GM12878 (cell line): ENCODE results near the gene RSF1. TPM values are rescaled to one million over a fixed set of nuclear protein-coding genes. Genes with fewer than 3 reads are reported as not detected.

Experiments
- ATAC-seq: fragments of 200-7000 bp; cut with Tn5 transposase; 3 replicates; pipeline ENCODE4 v1.9.1; 2020; ENCODE audit warnings: mild to moderate bottlenecking, moderate library complexity
- BruUV-seq: library from RNA; stranded (reverse); fragments of 400-500 nt; replicated peaks from 2 replicates; lab custom pipeline; 2021; lab: Mats Ljungman, UMichigan
- CTCF ChIA-PET: fragments of 300-600 bp; sonication (Branson Sonifier 250); formaldehyde crosslinking; extraction: SDS; loops from one replicate; lab custom pipeline; 2021; ENCODE audit warnings: inconsistent platforms; lab: Yijun Ruan, JAX
- POLR2A ChIA-PET: fragments of 350-600 bp; formaldehyde crosslinking; extraction: SDS; loops from one replicate; lab custom pipeline; 2021; ENCODE audit warnings: inconsistent platforms; lab: Charles Lee
- RAD21 ChIA-PET: fragments of 300-600 bp; sonication (Branson Sonifier 250); formaldehyde crosslinking; loops from one replicate; lab custom pipeline; 2023; ENCODE audit warnings: antibody characterized with exemption; ENCODE audit not compliant: unreplicated experiment; lab: Charles Lee
- SMC1A ChIA-PET: fragments of 300-600 bp; sonication (Branson Sonifier 250); formaldehyde crosslinking; loops from one replicate; lab custom pipeline; 2023; ENCODE audit not compliant: unreplicated experiment, uncharacterized antibody; lab: Charles Lee
- DNase-seq: peaks from one replicate; pipeline ENCODE4 v3.0.0-alpha.2; 2011; ENCODE audit warnings: low read depth, low spot score
- FAIRE-seq: peaks from 3 replicates; lab custom pipeline; 2011; peaks lifted over from hg19 to GRCh38; lab: Jason Lieb, UNC
- H2AFZ ChIP-seq: 2 replicates; pipeline ENCODE4 v1.6.0; 2011; ENCODE audit warnings: low read depth, low read length, control low read depth; ENCODE audit not compliant: control insufficient read depth
- H3K27ac ChIP-seq: 2 replicates; pipeline ENCODE4 v1.5.1; 2011; ENCODE audit warnings: control low read depth; ENCODE audit not compliant: control insufficient read depth, insufficient read depth
- H3K27me3 ChIP-seq, 2 experiments: replicated peaks in 1 of 2; 2 replicates each; pipeline versions ENCODE4 v1.6.0 to v1.6.1; 2011; ENCODE audit warnings: low read length in 1 of 2; ENCODE audit not compliant: control insufficient read depth in 2 of 2, insufficient read depth in 2 of 2
- H3K36me3 ChIP-seq, 2 experiments: 2 replicates each; pipeline ENCODE4 v1.5.1; 2011; ENCODE audit warnings: low read length in 1 of 2; ENCODE audit not compliant: control insufficient read depth in 2 of 2, insufficient read depth in 2 of 2
- H3K4me1 ChIP-seq: 2 replicates; pipeline ENCODE4 v1.6.1; 2011; ENCODE audit warnings: mild to moderate bottlenecking, low read length, moderate library complexity, mixed read lengths; ENCODE audit not compliant: control insufficient read depth, insufficient read depth
- H3K4me2 ChIP-seq: 2 replicates; pipeline ENCODE4 v1.6.0; 2011; ENCODE audit warnings: control low read depth; ENCODE audit not compliant: control insufficient read depth, insufficient read depth
- H3K4me3 ChIP-seq: fragments of 200-600 bp; sonication (generic); 2 replicates; pipeline ENCODE4 v1.5.1; 2016
- H3K79me2 ChIP-seq: 2 replicates; pipeline ENCODE4 v1.6.0; 2011; ENCODE audit warnings: low read length; ENCODE audit not compliant: control insufficient read depth, insufficient read depth
- H3K9ac ChIP-seq: 2 replicates; pipeline ENCODE4 v1.8.0; 2011; ENCODE audit warnings: low read length, control low read depth, mixed read lengths; ENCODE audit not compliant: control insufficient read depth, insufficient read depth
- H3K9me3 ChIP-seq: replicated peaks from 3 replicates; pipeline ENCODE4 v1.5.1; 2011; ENCODE audit warnings: mild to moderate bottlenecking, low read length; ENCODE audit not compliant: control insufficient read depth, insufficient read depth
- H4K20me1 ChIP-seq: 2 replicates; pipeline ENCODE4 v1.6.0; 2011; ENCODE audit not compliant: control insufficient read depth, insufficient read depth
- CBX5 ChIP-seq: sonication (generic); IDR thresholded peaks from 2 replicates; pipeline ENCODE4 v1.6.1; 2016; ENCODE audit warnings: low read depth, moderate library complexity, mild to moderate bottlenecking, inconsistent platforms
- EZH2 ChIP-seq: IDR thresholded peaks from 2 replicates; pipeline ENCODE4 v1.6.1; 2012; ENCODE audit warnings: low read depth, mild to moderate bottlenecking, control low read depth, inconsistent platforms, low read length, borderline replicate concordance; ENCODE audit not compliant: control insufficient read depth
- RCOR1 ChIP-seq: conservative IDR thresholded peaks from 2 replicates; pipeline ENCODE4 v1.6.1; 2012; ENCODE audit warnings: low read depth, low read length, improper control_type of control experiment
- SIX5 ChIP-seq: IDR thresholded peaks from 2 replicates; pipeline ENCODE4 v1.6.1; 2011; ENCODE audit warnings: mild to moderate bottlenecking, low read depth, low read length, moderate library complexity; ENCODE audit not compliant: severe bottlenecking
- SREBF2 ChIP-seq: IDR thresholded peaks from 2 replicates; pipeline ENCODE4 v1.6.1; 2012; ENCODE audit warnings: mild to moderate bottlenecking, low read length
- STAT1 ChIP-seq: fragments of 450-650 bp; conservative IDR thresholded peaks from 2 replicates; pipeline ENCODE4 v1.6.1; 2014; ENCODE audit warnings: antibody characterized with exemption, mild to moderate bottlenecking
- WGBS: methylation state at CpG from one replicate; pipeline ENCODE4 v1.1.6; 2016; ENCODE audit warnings: low lambda C conversion rate; ENCODE audit not compliant: insufficient replicate concordance, insufficient coverage; ENCODE audit errors: missing lambda C conversion rate; 5-methylcytosine and 5-hydroxymethylcytosine counted together
- in situ Hi-C: fragments of 300-500 bp; cut with MboI; formaldehyde crosslinking; loops from 9 replicates; pipeline ENCODE4 v1.14.3; 2018; ENCODE audit warnings: mixed read lengths
- intact Hi-C: fragments of 100-400 bp; cut with micrococcal nuclease; formaldehyde crosslinking; loops from one replicate; pipeline ENCODE4 v1.14.2; 2022; ENCODE audit not compliant: unreplicated experiment
- polyA plus RNA-seq, 11 experiments: library from polyadenylated mRNA; depleted of rRNA in 4 of 11; unstranded in 6 of 11; stranded (reverse) in 5 of 11; fragments of >200 nt; fragmentation: Nextera tagmentation in 4 of 11; fragmentation: Illumina TruSeq in 1 of 11; extraction: Ambion mirVana in 4 of 11; extraction: Trizol in 1 of 11; gene quantifications; 1 replicate in 1 of 11; 2 replicates in 10 of 11; pipeline versions ENCODE4 v1.2.1 to v1.2.3, GENCODE V29; 2011 to 2016; ENCODE audit warnings: inconsistent platforms in 2 of 11, missing spikeins in 2 of 11, low read depth in 1 of 11
- total RNA-seq, 4 experiments: library from RNA; depleted of rRNA in 3 of 4; stranded (reverse); fragments of >200 nt in 3 of 4; fragmentation: Illumina TruSeq in 1 of 4; extraction: Trizol in 1 of 4; gene quantifications; 2 replicates each; pipeline versions ENCODE4 v1.2.1 to v1.2.3, GENCODE V29; 2013 to 2021
- TF ChIP-seq, protein P1 (sequence below): fragments of 450-650 bp; formaldehyde crosslinking; IDR thresholded peaks from 2 replicates; pipeline ENCODE4 v1.5.0; 2022; ENCODE audit warnings: mild to moderate bottlenecking, missing genetic modification characterization

The RSF1 gene
- total and polyA plus RNA-seq, 10 of the 15 experiments (the other 5 are each of a cell fraction or from before 2014, with no cell fraction given): 9.0 to 45.3 (median 30.0) TPM

DNA sequence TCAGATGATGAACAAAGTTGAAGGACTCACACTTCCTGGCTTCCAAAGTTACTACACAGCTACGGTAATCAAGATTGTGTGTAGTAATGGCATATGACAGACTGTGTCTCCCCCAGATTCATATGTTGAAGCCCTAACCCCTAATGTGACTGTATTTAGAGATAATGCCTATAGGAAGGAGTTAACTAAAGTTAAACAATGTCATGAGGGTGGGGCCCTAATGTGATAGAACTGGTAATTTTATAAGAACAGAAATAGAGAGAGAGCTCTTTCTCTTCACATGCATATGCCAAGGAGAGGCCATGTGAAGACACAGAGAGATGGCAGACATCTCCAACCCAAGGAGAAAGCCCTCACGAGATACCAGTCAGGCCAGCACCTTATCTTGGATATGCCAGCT, 8.4 kb upstream of the RSF1 start:
- H3K27me3 ChIP-seq: no peaks in the 10 kb centered on the region
- 94% methylated on average over 2 of the region's 2 CpGs for WGBS
- H4K20me1 ChIP-seq: no peaks in the 10 kb centered on the region
- RAD21 ChIA-PET: no interaction called here
- CTCF ChIA-PET: no interaction called here
- in situ Hi-C loops: no loop called here
- H3K4me3 ChIP-seq: no peak overlapping the region
- H3K36me3 ChIP-seq: no peaks in the 10 kb centered on the region
- no peaks in the 10 kb centered on the region for H3K4me1 ChIP-seq
- SMC1A ChIA-PET: interaction anchor here (1.2 to 1.8 kb wide), 2 partner anchors 9 to 12 kb away, joined by 3 to 4 read pairs; no protein-coding TSS in a partner anchor
- H2AFZ ChIP-seq: no peak overlapping the region
- H3K27ac ChIP-seq: no peak overlapping the region
- DNase-seq (no peak), ATAC-seq (no peak), FAIRE-seq (no peak)
- H3K4me2 ChIP-seq: no peak overlapping the region
- intact Hi-C loops: no loop called here
- no peaks in the 10 kb centered on the region for H3K9me3 ChIP-seq
- BruUV-seq: no TSS peak
- TF ChIP-seq SIX5 (no peak), STAT1 (no peak), SREBF2 (no peak), EZH2 (no peak), CBX5 (no peak), RCOR1 (no peak)
- TF ChIP-seq, protein P1, sequence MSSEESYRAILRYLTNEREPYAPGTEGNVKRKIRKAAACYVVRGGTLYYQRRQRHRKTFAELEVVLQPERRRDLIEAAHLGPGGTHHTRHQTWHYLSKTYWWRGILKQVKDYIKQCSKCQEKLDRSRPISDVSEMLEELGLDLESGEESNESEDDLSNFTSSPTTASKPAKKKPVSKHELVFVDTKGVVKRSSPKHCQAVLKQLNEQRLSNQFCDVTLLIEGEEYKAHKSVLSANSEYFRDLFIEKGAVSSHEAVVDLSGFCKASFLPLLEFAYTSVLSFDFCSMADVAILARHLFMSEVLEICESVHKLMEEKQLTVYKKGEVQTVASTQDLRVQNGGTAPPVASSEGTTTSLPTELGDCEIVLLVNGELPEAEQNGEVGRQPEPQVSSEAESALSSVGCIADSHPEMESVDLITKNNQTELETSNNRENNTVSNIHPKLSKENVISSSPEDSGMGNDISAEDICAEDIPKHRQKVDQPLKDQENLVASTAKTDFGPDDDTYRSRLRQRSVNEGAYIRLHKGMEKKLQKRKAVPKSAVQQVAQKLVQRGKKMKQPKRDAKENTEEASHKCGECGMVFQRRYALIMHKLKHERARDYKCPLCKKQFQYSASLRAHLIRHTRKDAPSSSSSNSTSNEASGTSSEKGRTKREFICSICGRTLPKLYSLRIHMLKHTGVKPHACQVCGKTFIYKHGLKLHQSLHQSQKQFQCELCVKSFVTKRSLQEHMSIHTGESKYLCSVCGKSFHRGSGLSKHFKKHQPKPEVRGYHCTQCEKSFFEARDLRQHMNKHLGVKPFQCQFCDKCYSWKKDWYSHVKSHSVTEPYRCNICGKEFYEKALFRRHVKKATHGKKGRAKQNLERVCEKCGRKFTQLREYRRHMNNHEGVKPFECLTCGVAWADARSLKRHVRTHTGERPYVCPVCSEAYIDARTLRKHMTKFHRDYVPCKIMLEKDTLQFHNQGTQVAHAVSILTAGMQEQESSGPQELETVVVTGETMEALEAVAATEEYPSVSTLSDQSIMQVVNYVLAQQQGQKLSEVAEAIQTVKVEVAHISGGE (CRISPR knock-in tag): no peak
- TF ChIP-seq, all 136 proteins: peak for 0
- POLR2A ChIA-PET: no interaction called here
- no peak overlapping the region for H3K9ac ChIP-seq
- no peaks in the 10 kb centered on the region for H3K79me2 ChIP-seq
